NT2/D1 (cell line): ENCODE data around the gene CADM2.

Experiments used
- DNase-seq: peaks from one replicate; pipeline ENCODE4 v3.0.0-alpha.2; 2011; ENCODE audit warnings: low read depth, low spot score
- H3K27me3 ChIP-seq: 2 replicates; pipeline ENCODE4 v1.6.0; 2011; ENCODE audit warnings: mild to moderate bottlenecking; ENCODE audit not compliant: insufficient read length, insufficient read depth
- H3K36me3 ChIP-seq: 2 replicates; pipeline ENCODE4 v1.6.1; 2011; ENCODE audit warnings: mild to moderate bottlenecking, low read length, mixed read lengths; ENCODE audit not compliant: insufficient read depth, insufficient read length
- H3K4me1 ChIP-seq: 2 replicates; pipeline ENCODE4 v1.5.1; 2011; ENCODE audit not compliant: insufficient read depth, insufficient read length
- H3K4me3 ChIP-seq: 2 replicates; pipeline ENCODE4 v1.5.1; 2011; ENCODE audit warnings: low read depth; ENCODE audit not compliant: insufficient read length
- H3K9ac ChIP-seq: 2 replicates; pipeline ENCODE4 v1.6.0; 2011; ENCODE audit warnings: low read depth; ENCODE audit not compliant: insufficient read length
- H3K9me3 ChIP-seq: 2 replicates; pipeline ENCODE4 v1.5.1; 2011; ENCODE audit warnings: mild to moderate bottlenecking, low read length; ENCODE audit not compliant: insufficient read depth
- SUZ12 ChIP-seq: IDR thresholded peaks from 2 replicates; pipeline ENCODE4 v1.6.1; 2011; ENCODE audit not compliant: insufficient read length, insufficient read depth; ENCODE audit errors: extremely low read depth
- YY1 ChIP-seq: IDR thresholded peaks from 2 replicates; pipeline ENCODE4 v1.6.1; 2011; ENCODE audit not compliant: insufficient read length, insufficient read depth
- ZNF274 ChIP-seq: IDR thresholded peaks from 2 replicates; pipeline ENCODE4 v1.6.1; 2011; ENCODE audit warnings: mild to moderate bottlenecking, low read depth, low read length

Gene CADM2

GRCh38 chr3:85853805-85854204, 895.0 kb downstream of the CADM2 start:
- no peak overlapping the region for H3K9ac ChIP-seq
- DNase-seq = no peak
- H3K36me3 ChIP-seq = no peaks in the 10 kb centered on the region
- no peak overlapping the region for H3K4me3 ChIP-seq
- no peaks in the 10 kb centered on the region for H3K9me3 ChIP-seq
- no peaks in the 10 kb centered on the region for H3K4me1 ChIP-seq
- no peaks in the 10 kb centered on the region for H3K27me3 ChIP-seq
- TF ChIP-seq YY1 (no peak), ZNF274 (no peak), SUZ12 (no peak)

- TF ChIP-seq YY1 (no peak), SUZ12 (no peak), ZNF274 (no peak)
- no peaks in the 10 kb centered on the region for H3K27me3 ChIP-seq
- H3K4me3 ChIP-seq = no peak overlapping the region
- H3K9ac ChIP-seq = no peak overlapping the region
- H3K9me3 ChIP-seq = no peaks in the 10 kb centered on the region
- H3K4me1 ChIP-seq = no peaks in the 10 kb centered on the region
- no peaks in the 10 kb centered on the region for H3K36me3 ChIP-seq
- no peak for DNase-seq
These were observed 904.2 kb downstream of the CADM2 start for GRCh38 chr3:85862893-85863455.

- Histone ChIP-seq H3K27me3 (no peaks in the 10 kb centered on the region), H3K4me3 (no peak overlapping the region), H3K4me1 (no peaks in the 10 kb centered on the region), H3K9ac (no peak overlapping the region), H3K36me3 (no peaks in the 10 kb centered on the region), H3K9me3 (no peaks in the 10 kb centered on the region)
- DNase-seq = no peak
- no peak for TF ChIP-seq SUZ12
- TF ChIP-seq YY1 = no peak
- TF ChIP-seq ZNF274 = no peak
These were observed 906.1 kb downstream of the CADM2 start for GRCh38 chr3:85864896-85865295.

- no peaks in the 10 kb centered on the region for H3K4me1 ChIP-seq
- DNase-seq = no peak
- no peaks in the 10 kb centered on the region for H3K9me3 ChIP-seq
- TF ChIP-seq SUZ12 (no peak), YY1 (no peak), ZNF274 (no peak)
- H3K27me3 ChIP-seq = no peaks in the 10 kb centered on the region
- no peak overlapping the region for H3K9ac ChIP-seq
- no peak overlapping the region for H3K4me3 ChIP-seq
- no peaks in the 10 kb centered on the region for H3K36me3 ChIP-seq
These were observed 908.3 kb downstream of the CADM2 start for GRCh38 chr3:85867072-85867471.

- Histone ChIP-seq H3K4me1 (no peaks in the 10 kb centered on the region), H3K9me3 (no peaks in the 10 kb centered on the region), H3K9ac (no peak overlapping the region), H3K36me3 (no peaks in the 10 kb centered on the region), H3K4me3 (no peak overlapping the region), H3K27me3 (no peaks in the 10 kb centered on the region)
- TF ChIP-seq YY1 (no peak), SUZ12 (no peak), ZNF274 (no peak)
- no peak for DNase-seq
These were observed 916.8 kb downstream of the CADM2 start for GRCh38 chr3:85875589-85875988.

GRCh38 chr3:85877631-85878030, 918.8 kb downstream of the CADM2 start:
- no peak for TF ChIP-seq ZNF274
- no peak for TF ChIP-seq YY1
- TF ChIP-seq SUZ12 = no peak
- Histone ChIP-seq H3K36me3 (no peaks in the 10 kb centered on the region), H3K9me3 (no peaks in the 10 kb centered on the region), H3K4me1 (no peaks in the 10 kb centered on the region), H3K4me3 (no peak overlapping the region), H3K9ac (no peak overlapping the region), H3K27me3 (no peaks in the 10 kb centered on the region)
- no peak for DNase-seq

- Histone ChIP-seq H3K27me3 (no peaks in the 10 kb centered on the region), H3K4me3 (no peak overlapping the region), H3K36me3 (no peaks in the 10 kb centered on the region), H3K9ac (no peak overlapping the region), H3K4me1 (no peaks in the 10 kb centered on the region), H3K9me3 (no peaks in the 10 kb centered on the region)
- TF ChIP-seq YY1 (no peak), ZNF274 (no peak), SUZ12 (no peak)
- no peak for DNase-seq
These were observed 923.1 kb downstream of the CADM2 start for GRCh38 chr3:85881833-85882393.
